HepG2 (cell line): ENCODE measurements around the gene PFN4. TPM values are rescaled to one million over a fixed set of nuclear protein-coding genes. Genes with fewer than 3 reads are reported as not detected.

Experiments used
- ATF2 ChIP-seq: sonication (generic); formaldehyde crosslinking; IDR thresholded peaks from 2 replicates; pipeline ENCODE4 v1.4.0; 2020; ENCODE audit warnings: missing genetic modification reagents
- CC2D1A ChIP-seq: sonication (generic); formaldehyde crosslinking; IDR thresholded peaks from 2 replicates; pipeline ENCODE4 v1.8.1; 2023; ENCODE audit warnings: mild to moderate bottlenecking, missing genetic modification reagents
- GLI4 ChIP-seq: sonication (generic); formaldehyde crosslinking; IDR thresholded peaks from 2 replicates; pipeline ENCODE4 v1.5.1; 2020; ENCODE audit warnings: missing genetic modification reagents, mild to moderate bottlenecking, moderate library complexity, borderline replicate concordance
- JARID2 ChIP-seq: sonication (generic); formaldehyde crosslinking; IDR thresholded peaks from 2 replicates; pipeline ENCODE4 v1.8.1; 2023; ENCODE audit warnings: missing genetic modification reagents, inconsistent platforms; ENCODE audit not compliant: insufficient replicate concordance
- JDP2 ChIP-seq: sonication (generic); formaldehyde crosslinking; IDR thresholded peaks from 2 replicates; pipeline ENCODE4 v1.8.1; 2022; ENCODE audit warnings: missing genetic modification reagents, borderline replicate concordance
- KLF9 ChIP-seq: IDR thresholded peaks from 2 replicates; pipeline ENCODE4 v1.6.1; 2016; ENCODE audit warnings: low read depth
- NCOA5 ChIP-seq: sonication (generic); formaldehyde crosslinking; IDR thresholded peaks from 2 replicates; pipeline ENCODE4 v1.4.0; 2020; ENCODE audit warnings: missing genetic modification reagents
- NR2F1 ChIP-seq, 2 experiments: fragments of 450-650 bp in 1 of 2; formaldehyde crosslinking in 1 of 2; IDR thresholded peaks; 2 replicates each; pipeline versions ENCODE4 v1.5.0 to v1.6.1; 2016 to 2020; ENCODE audit warnings: mild to moderate bottlenecking in 1 of 2, missing compliant biosample characterization in 1 of 2, missing genetic modification reagents in 1 of 2, moderate library complexity in 1 of 2
- SKIL ChIP-seq: sonication (generic); formaldehyde crosslinking; IDR thresholded peaks from 2 replicates; pipeline ENCODE4 v1.8.0; 2022; ENCODE audit warnings: missing genetic modification reagents, mild to moderate bottlenecking, moderate library complexity, borderline replicate concordance
- SMAD3 ChIP-seq: sonication (generic); formaldehyde crosslinking; IDR thresholded peaks from 2 replicates; pipeline ENCODE4 v1.4.0; 2020; ENCODE audit warnings: missing genetic modification reagents
- TAF15 ChIP-seq: fragments of 200-400 bp; formaldehyde crosslinking; IDR thresholded peaks from one replicate; pipeline ENCODE4 v1.6.1; 2018; ENCODE audit warnings: mild to moderate bottlenecking, low read depth, low read length; ENCODE audit not compliant: poor library complexity, severe bottlenecking
- TEAD2 ChIP-seq: sonication (generic); formaldehyde crosslinking; IDR thresholded peaks from 2 replicates; pipeline ENCODE4 v1.9.0; 2021; ENCODE audit warnings: missing genetic modification reagents
- UBTF ChIP-seq: sonication (generic); formaldehyde crosslinking; IDR thresholded peaks from 2 replicates; pipeline ENCODE4 v1.4.0; 2020; ENCODE audit warnings: mild to moderate bottlenecking, missing genetic modification reagents
- ZC3H13 ChIP-seq: sonication (generic); formaldehyde crosslinking; IDR thresholded peaks from 2 replicates; pipeline ENCODE4 v1.8.1; 2023; ENCODE audit warnings: mild to moderate bottlenecking, missing genetic modification reagents, moderate library complexity
- ZNF251 ChIP-seq: sonication (generic); formaldehyde crosslinking; IDR thresholded peaks from 2 replicates; pipeline ENCODE4 v1.9.0; 2021; ENCODE audit warnings: mild to moderate bottlenecking, missing genetic modification reagents
- ZNF543 ChIP-seq: sonication (generic); formaldehyde crosslinking; IDR thresholded peaks from 2 replicates; pipeline ENCODE4 v1.4.0; 2020; ENCODE audit warnings: mild to moderate bottlenecking, missing genetic modification reagents
- ZNF572 ChIP-seq: sonication (generic); formaldehyde crosslinking; IDR thresholded peaks from 2 replicates; pipeline ENCODE4 v1.5.1; 2020; ENCODE audit warnings: mild to moderate bottlenecking, missing genetic modification reagents
- ZNF710 ChIP-seq: sonication (generic); formaldehyde crosslinking; IDR thresholded peaks from 2 replicates; pipeline ENCODE4 v1.5.0; 2020; ENCODE audit warnings: mild to moderate bottlenecking, missing genetic modification reagents, borderline replicate concordance
- ZNF720 ChIP-seq: sonication (generic); formaldehyde crosslinking; IDR thresholded peaks from 2 replicates; pipeline ENCODE4 v1.4.0; 2020; ENCODE audit warnings: missing genetic modification reagents
- ZNF740 ChIP-seq: sonication (generic); formaldehyde crosslinking; IDR thresholded peaks from 2 replicates; pipeline ENCODE4 v1.4.0; 2020; ENCODE audit warnings: missing genetic modification reagents
- ZNF773 ChIP-seq: sonication (generic); formaldehyde crosslinking; IDR thresholded peaks from 2 replicates; pipeline ENCODE4 v1.4.0; 2020; ENCODE audit warnings: missing genetic modification reagents, borderline replicate concordance
- polyA plus RNA-seq, 8 experiments: library from polyadenylated mRNA; depleted of rRNA in 3 of 8; stranded (reverse) in 7 of 8; unstranded in 1 of 8; fragments of >200 nt; fragmentation: Illumina TruSeq in 4 of 8; extraction: Trizol in 4 of 8; gene quantifications; 2 replicates each; pipeline versions ENCODE4 v1.2.1 to v1.2.3, GENCODE V29; 2011 to 2016; ENCODE audit warnings: low read depth in 4 of 8, missing spikeins in 1 of 8, mixed read lengths in 1 of 8; ENCODE audit not compliant: insufficient read depth in 1 of 8
- total RNA-seq, 5 experiments: library from RNA; depleted of rRNA; stranded (reverse); fragments of >200 nt; fragmentation: Illumina TruSeq; extraction: Trizol; gene quantifications; 2 replicates each; pipeline ENCODE4 v1.2.3, GENCODE V29; 2016; ENCODE audit warnings: low read depth in 1 of 5

PFN4 gene
- total and polyA plus RNA-seq, 2 of the 13 experiments (the other 11 are each of a cell fraction or from before 2014, with no cell fraction given): 0.12 to 0.20 TPM

- TF ChIP-seq CC2D1A (CRISPR knock-in tag) (no peak), KLF9 (CRISPR knock-in tag) (no peak), ZNF572 (CRISPR knock-in tag) (0 out of 2 replicates have a peak, but pooled peaks have one; percentile 76), ZNF710 (no peak), TEAD2 (CRISPR knock-in tag) (no peak), TAF15 (no peak), JDP2 (CRISPR knock-in tag) (no peak), ATF2 (CRISPR knock-in tag) (peak; percentile 41; the same call in 1 of the 2 replicates), ZNF773 (no peak; the same call in 1 of the 2 replicates), GLI4 (CRISPR knock-in tag) (no peak), NR2F1 (CRISPR knock-in tag; IDR thresholded peaks at IDR 0.05) (no peak), JARID2 (CRISPR knock-in tag) (no peak), UBTF (CRISPR knock-in tag) (peak; percentile 95), SMAD3 (CRISPR knock-in tag) (no peak), ZNF251 (CRISPR knock-in tag) (no peak), SKIL (CRISPR knock-in tag) (no peak), ZC3H13 (peak; percentile 48; the same call in 1 of the 2 replicates), ZNF720 (CRISPR knock-in tag) (no peak; the same call in 1 of the 2 replicates), NCOA5 (CRISPR knock-in tag) (no peak), ZNF740 (0 out of 2 replicates have a peak, but pooled peaks have one; percentile 14), ZNF543 (peak; percentile 57; the same call in 1 of the 2 replicates)
Measured at GRCh38 chr2:24123195-24123921, at the start of gene PFN4, which contains the start of gene FAM228B (continued).
